GM21528 (cell line): ENCODE measurements around the gene IQCB1.
"Not testable (repeated sequence)": the region's sequence is repeated elsewhere in the genome, so short reads cannot be mapped to it uniquely, and the experiment has no call there.

Experiments used
- ATAC-seq: cut with Tn5 transposase; IDR thresholded peaks from one replicate; pipeline ENCODE4 v1.9.1; 2021; ENCODE audit warnings: mild to moderate bottlenecking, moderate library complexity; ENCODE audit not compliant: unreplicated experiment, low FRiP score

IQCB1 gene

GRCh38 chr3:121817753-121818152 lies 17.1 kb downstream of the IQCB1 start:
- ATAC-seq, result no peak

DNA sequence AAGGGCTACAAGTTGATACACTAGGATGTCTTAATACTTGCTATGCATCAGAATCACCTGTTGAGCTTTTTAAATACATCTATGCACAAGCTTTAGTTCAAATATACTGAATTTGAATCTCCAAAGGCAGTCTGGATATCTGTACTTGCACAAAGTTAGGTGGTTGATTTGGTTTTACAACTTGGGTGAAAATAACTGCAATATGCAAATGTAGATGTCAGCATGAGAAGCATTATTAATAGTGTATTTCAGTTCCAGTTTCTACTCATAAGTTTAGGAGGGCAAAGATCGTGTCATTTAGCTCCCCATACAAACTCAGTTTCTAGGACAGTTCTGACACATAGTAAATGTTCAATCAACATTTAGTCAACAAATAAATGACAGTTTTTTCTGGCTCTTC lies 25.6 kb downstream of the IQCB1 start:
- peak; percentile 94 for ATAC-seq

DNA sequence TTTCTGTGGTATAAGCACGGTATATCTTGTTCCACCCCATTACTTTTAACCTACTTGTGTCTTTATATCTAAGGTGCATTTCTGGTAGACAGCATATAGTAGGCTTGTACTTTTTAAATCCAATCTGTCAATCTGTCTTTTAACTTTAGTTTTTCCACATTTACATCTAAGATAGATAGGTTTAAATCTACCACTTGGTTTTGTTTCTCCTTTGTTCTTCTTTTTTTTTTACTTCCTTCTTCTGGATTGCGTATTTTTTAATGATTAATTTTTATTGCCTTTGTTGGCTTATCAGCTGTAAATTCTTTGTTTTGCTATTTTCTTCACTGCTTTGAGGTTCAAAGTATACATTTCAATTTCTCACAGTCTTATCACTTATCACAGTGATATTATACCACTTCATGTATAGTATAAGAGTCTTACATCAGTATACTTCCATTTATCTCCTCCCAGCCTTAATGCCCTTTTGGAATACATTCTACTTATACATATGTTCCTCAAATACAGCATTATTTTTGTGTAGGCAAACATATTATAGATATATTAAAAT lies 31.0 kb downstream of the IQCB1 start:
- no peak for ATAC-seq

GRCh38 chr3:121800906-121801305 lies 34.0 kb downstream of the IQCB1 start:
- no peak for ATAC-seq

DNA sequence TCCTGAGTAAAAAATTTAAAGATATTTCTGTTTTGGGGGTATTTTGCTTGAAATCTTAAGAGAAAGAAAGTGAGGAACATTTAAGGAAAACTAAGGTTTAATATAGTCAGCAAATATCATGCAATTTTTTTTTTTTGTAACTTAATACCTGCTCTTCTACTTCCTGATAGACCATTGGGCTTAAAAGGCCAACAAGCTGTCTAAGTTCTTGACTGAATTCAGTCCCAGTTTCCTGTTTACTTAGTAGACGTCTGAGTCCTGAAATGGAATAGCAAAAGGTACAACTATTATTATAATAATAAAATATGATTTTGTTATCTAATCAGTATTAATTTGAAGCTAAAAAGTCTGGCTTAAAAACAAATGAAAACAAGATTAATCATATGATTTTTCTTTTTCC lies 37.9 kb downstream of the IQCB1 start:
- no peak for ATAC-seq

- peak; percentile 42 for ATAC-seq
Observed at GRCh38 chr3:121794264-121794983, 40.4 kb downstream of the IQCB1 start.

- no peak for ATAC-seq
Observed at GRCh38 chr3:121793078-121793477, 41.8 kb downstream of the IQCB1 start.

DNA sequence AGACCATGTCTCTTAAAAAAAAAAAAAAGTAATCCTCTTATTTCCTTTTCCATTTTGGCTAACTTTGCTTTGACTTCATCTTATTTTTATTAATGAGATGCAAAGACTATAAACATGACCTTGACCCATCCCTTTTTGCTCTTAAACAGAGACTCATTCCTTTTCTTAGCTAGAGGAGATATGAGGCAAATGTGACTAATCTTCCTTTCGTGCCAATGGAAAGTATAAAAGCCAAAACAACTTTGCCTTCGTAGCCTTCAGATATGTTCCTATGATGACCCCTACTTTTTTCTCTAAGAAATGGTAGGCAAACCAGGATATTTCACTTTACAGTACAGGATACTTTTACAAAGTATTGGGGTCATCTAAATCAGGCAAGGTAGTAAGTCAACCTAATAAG lies 48.4 kb downstream of the IQCB1 start:
- ATAC-seq, result no peak

- ATAC-seq, result not testable (repeated sequence)
Observed at GRCh38 chr3:121782784-121783183, 52.1 kb downstream of the IQCB1 start.

- no peak for ATAC-seq
Observed at GRCh38 chr3:121781611-121782010, 53.2 kb downstream of the IQCB1 start.

- ATAC-seq, result not testable (repeated sequence)
Observed at GRCh38 chr3:121775095-121775494, 59.8 kb downstream of the IQCB1 start.

DNA sequence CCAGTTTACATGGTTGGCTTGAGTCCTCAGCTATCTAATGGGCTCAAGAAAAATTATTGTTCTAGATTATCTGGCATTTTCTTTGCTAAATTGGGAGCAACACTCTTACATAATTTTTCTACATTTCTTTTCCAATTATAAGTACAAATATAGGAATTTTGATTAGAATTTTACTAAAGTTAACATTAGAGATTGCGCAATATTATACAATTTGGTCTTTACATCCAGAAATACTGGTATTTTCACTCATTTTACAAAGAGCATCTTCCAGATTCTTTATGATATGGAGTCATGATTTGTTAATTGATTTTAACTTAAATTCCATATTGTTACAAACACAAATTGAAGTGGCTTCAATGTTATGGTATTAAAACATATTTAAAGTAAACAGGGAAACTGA lies 65.6 kb downstream of the IQCB1 start:
- no peak for ATAC-seq

- ATAC-seq, result no peak
Observed at GRCh38 chr3:121768452-121768851, 66.4 kb downstream of the IQCB1 start.

GRCh38 chr3:121759541-121760202 lies 75.2 kb downstream of the IQCB1 start:
- no peak for ATAC-seq

GRCh38 chr3:121758727-121759450 lies 76.0 kb downstream of the IQCB1 start:
- ATAC-seq, result no peak

GRCh38 chr3:121757812-121758545 lies 76.9 kb downstream of the IQCB1 start:
- no peak for ATAC-seq

DNA sequence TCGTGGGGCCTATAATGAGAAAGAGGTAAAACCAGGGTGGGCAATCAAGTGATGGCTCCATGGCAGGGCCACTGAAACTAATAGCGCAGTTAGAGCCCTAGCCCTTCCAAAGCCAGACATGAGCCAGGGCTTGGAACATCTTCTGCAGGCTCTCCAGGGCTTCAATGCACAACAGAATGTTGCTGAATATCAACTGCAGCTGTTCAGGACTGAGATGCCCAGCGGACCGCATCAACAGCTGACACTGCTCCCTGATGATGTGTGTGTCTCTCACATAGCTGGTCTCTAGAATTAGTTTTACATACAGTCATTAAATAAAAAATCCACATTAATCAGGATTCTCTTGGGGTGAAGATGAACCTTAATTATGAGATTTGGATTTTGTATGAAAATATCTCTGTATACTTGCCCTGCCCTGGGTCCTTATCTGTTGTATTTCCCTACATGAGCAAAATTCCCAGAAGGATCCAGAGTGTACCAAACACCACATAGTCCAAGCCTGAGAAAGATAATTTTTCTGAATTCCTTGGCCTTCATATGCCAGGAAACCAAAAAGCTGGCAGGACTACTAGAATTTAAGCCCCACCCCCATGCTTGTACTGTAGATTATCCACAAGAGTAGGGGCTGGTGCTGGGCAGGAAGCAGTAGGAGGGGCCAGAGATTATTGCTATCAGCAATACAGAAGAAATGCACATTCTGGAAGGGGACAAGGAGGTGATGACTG lies 77.6 kb downstream of the IQCB1 start:
- no peak for ATAC-seq

DNA sequence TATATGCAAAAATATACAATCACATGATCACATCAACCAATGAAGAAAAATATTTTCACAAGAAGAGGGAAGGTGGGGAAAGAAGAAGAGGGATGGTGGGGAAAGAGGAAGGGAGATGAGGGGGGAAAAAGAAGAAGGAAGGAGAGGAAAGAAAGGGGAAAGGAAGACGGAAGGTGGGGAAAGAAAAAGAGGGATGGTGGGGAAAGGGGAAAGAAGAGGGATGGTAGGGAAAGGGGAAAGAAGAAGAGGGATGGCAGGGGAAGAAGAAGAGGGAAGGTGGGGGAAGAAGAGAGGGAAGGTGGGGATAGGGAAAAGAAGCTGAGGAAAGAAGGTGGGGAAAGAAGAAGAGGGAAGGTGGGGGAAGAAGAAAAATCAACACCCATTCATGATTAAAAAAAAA lies 82.1 kb downstream of the IQCB1 start:
- ATAC-seq, result no peak

GRCh38 chr3:121752261-121752660 lies 82.6 kb downstream of the IQCB1 start:
- no peak for ATAC-seq

DNA sequence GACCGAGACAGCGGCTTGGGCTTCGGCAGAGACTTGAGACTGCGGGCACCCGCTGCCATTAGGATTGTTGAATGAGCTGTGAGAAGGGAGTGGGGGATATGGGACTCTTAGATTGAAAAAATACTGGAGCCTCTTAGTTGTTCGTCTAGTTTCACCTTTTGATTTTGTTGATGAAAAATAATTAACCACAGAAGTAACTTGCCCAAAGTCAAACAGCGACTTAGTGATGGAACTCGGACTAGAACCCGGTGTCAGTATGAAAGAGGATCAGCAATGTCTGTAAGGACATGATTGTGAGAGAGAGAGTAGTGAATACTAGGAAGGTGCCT lies 84.8 kb downstream of the IQCB1 start:
- ATAC-seq, result no peak
